GM12878 (cell line): Measurements from ENCODE around the gene MT1HL1. TPM values are rescaled to one million over a fixed set of nuclear protein-coding genes. Genes with fewer than 3 reads are reported as not detected.

ENCODE experiments used
- ATAC-seq: fragments of 200-7000 bp; cut with Tn5 transposase; 3 replicates; pipeline ENCODE4 v1.9.1; 2020; ENCODE audit warnings: mild to moderate bottlenecking, moderate library complexity
- BruUV-seq: library from RNA; stranded (reverse); fragments of 400-500 nt; replicated peaks from 2 replicates; lab custom pipeline; 2021; lab: Mats Ljungman, UMichigan
- CTCF ChIA-PET: fragments of 300-600 bp; sonication (Branson Sonifier 250); formaldehyde crosslinking; extraction: SDS; loops from one replicate; lab custom pipeline; 2021; ENCODE audit warnings: inconsistent platforms; lab: Yijun Ruan, JAX
- POLR2A ChIA-PET: fragments of 350-600 bp; formaldehyde crosslinking; extraction: SDS; loops from one replicate; lab custom pipeline; 2021; ENCODE audit warnings: inconsistent platforms; lab: Charles Lee
- RAD21 ChIA-PET: fragments of 300-600 bp; sonication (Branson Sonifier 250); formaldehyde crosslinking; loops from one replicate; lab custom pipeline; 2023; ENCODE audit warnings: antibody characterized with exemption; ENCODE audit not compliant: unreplicated experiment; lab: Charles Lee
- SMC1A ChIA-PET: fragments of 300-600 bp; sonication (Branson Sonifier 250); formaldehyde crosslinking; loops from one replicate; lab custom pipeline; 2023; ENCODE audit not compliant: unreplicated experiment, uncharacterized antibody; lab: Charles Lee
- DNase-seq: peaks from one replicate; pipeline ENCODE4 v3.0.0-alpha.2; 2011; ENCODE audit warnings: low read depth, low spot score
- FAIRE-seq: peaks from 3 replicates; lab custom pipeline; 2011; peaks lifted over from hg19 to GRCh38; lab: Jason Lieb, UNC
- H2AFZ ChIP-seq: 2 replicates; pipeline ENCODE4 v1.6.0; 2011; ENCODE audit warnings: low read depth, low read length, control low read depth; ENCODE audit not compliant: control insufficient read depth
- H3K27ac ChIP-seq: 2 replicates; pipeline ENCODE4 v1.5.1; 2011; ENCODE audit warnings: control low read depth; ENCODE audit not compliant: control insufficient read depth, insufficient read depth
- H3K27me3 ChIP-seq, 2 experiments: replicated peaks in 1 of 2; 2 replicates each; pipeline versions ENCODE4 v1.6.0 to v1.6.1; 2011; ENCODE audit warnings: low read length in 1 of 2; ENCODE audit not compliant: control insufficient read depth in 2 of 2, insufficient read depth in 2 of 2
- H3K36me3 ChIP-seq, 2 experiments: 2 replicates each; pipeline ENCODE4 v1.5.1; 2011; ENCODE audit warnings: low read length in 1 of 2; ENCODE audit not compliant: control insufficient read depth in 2 of 2, insufficient read depth in 2 of 2
- H3K4me1 ChIP-seq: 2 replicates; pipeline ENCODE4 v1.6.1; 2011; ENCODE audit warnings: mild to moderate bottlenecking, low read length, moderate library complexity, mixed read lengths; ENCODE audit not compliant: control insufficient read depth, insufficient read depth
- H3K4me2 ChIP-seq: 2 replicates; pipeline ENCODE4 v1.6.0; 2011; ENCODE audit warnings: control low read depth; ENCODE audit not compliant: control insufficient read depth, insufficient read depth
- H3K4me3 ChIP-seq: fragments of 200-600 bp; sonication (generic); 2 replicates; pipeline ENCODE4 v1.5.1; 2016
- H3K79me2 ChIP-seq: 2 replicates; pipeline ENCODE4 v1.6.0; 2011; ENCODE audit warnings: low read length; ENCODE audit not compliant: control insufficient read depth, insufficient read depth
- H3K9ac ChIP-seq: 2 replicates; pipeline ENCODE4 v1.8.0; 2011; ENCODE audit warnings: low read length, control low read depth, mixed read lengths; ENCODE audit not compliant: control insufficient read depth, insufficient read depth
- H3K9me3 ChIP-seq: replicated peaks from 3 replicates; pipeline ENCODE4 v1.5.1; 2011; ENCODE audit warnings: mild to moderate bottlenecking, low read length; ENCODE audit not compliant: control insufficient read depth, insufficient read depth
- H4K20me1 ChIP-seq: 2 replicates; pipeline ENCODE4 v1.6.0; 2011; ENCODE audit not compliant: control insufficient read depth, insufficient read depth
- CTCF ChIP-seq, 3 experiments: IDR thresholded peaks in 2 of 3; conservative IDR thresholded peaks in 1 of 3; 2 replicates each; pipeline ENCODE4 v1.5.1; 2011; ENCODE audit warnings: low read depth in 3 of 3, low read length in 3 of 3, mild to moderate bottlenecking in 3 of 3, control low read depth in 2 of 3, moderate library complexity in 2 of 3, inconsistent platforms in 1 of 3, mixed read lengths in 1 of 3; ENCODE audit not compliant: control insufficient read depth in 2 of 3, insufficient read depth in 1 of 3; ENCODE audit errors: extremely low read depth in 1 of 3
- FOXM1 ChIP-seq: IDR thresholded peaks from 2 replicates; pipeline ENCODE4 v1.6.1; 2012; ENCODE audit warnings: low read depth, mild to moderate bottlenecking, inconsistent platforms, low read length, moderate library complexity
- IRF4 ChIP-seq: IDR thresholded peaks from 2 replicates; pipeline ENCODE4 v1.6.1; 2011; ENCODE audit warnings: low read depth, low read length
- JUND ChIP-seq: IDR thresholded peaks from 2 replicates; pipeline ENCODE4 v1.6.1; 2012; ENCODE audit warnings: low read depth, mild to moderate bottlenecking, low read length, improper control_type of control experiment, moderate library complexity
- KLF5 ChIP-seq: fragments of 450-650 bp; IDR thresholded peaks from 2 replicates; pipeline ENCODE4 v1.6.1; 2014; ENCODE audit warnings: mild to moderate bottlenecking; ENCODE audit not compliant: partially characterized antibody
- MXI1 ChIP-seq: fragments of 150-350 bp; IDR thresholded peaks from 2 replicates; pipeline ENCODE4 v1.6.1; 2011; ENCODE audit warnings: low read depth, mild to moderate bottlenecking, inconsistent platforms, low read length, improper control_type of control experiment
- POLR2A ChIP-seq: IDR thresholded peaks from 2 replicates; pipeline ENCODE4 v1.6.1; 2011; ENCODE audit warnings: low read depth, mild to moderate bottlenecking, low read length
- RUNX3 ChIP-seq: IDR thresholded peaks from 2 replicates; pipeline ENCODE4 v1.6.1; 2012; ENCODE audit warnings: low read length, inconsistent platforms
- SREBF2 ChIP-seq: IDR thresholded peaks from 2 replicates; pipeline ENCODE4 v1.6.1; 2012; ENCODE audit warnings: mild to moderate bottlenecking, low read length
- ZNF622 ChIP-seq: fragments of 450-650 bp; IDR thresholded peaks from 2 replicates; pipeline ENCODE4 v1.6.1; 2017; ENCODE audit warnings: mild to moderate bottlenecking, inconsistent platforms
- WGBS: methylation state at CpG from one replicate; pipeline ENCODE4 v1.1.6; 2016; ENCODE audit warnings: low lambda C conversion rate; ENCODE audit not compliant: insufficient replicate concordance, insufficient coverage; ENCODE audit errors: missing lambda C conversion rate; 5-methylcytosine and 5-hydroxymethylcytosine counted together
- in situ Hi-C: fragments of 300-500 bp; cut with MboI; formaldehyde crosslinking; loops from 9 replicates; pipeline ENCODE4 v1.14.3; 2018; ENCODE audit warnings: mixed read lengths
- intact Hi-C: fragments of 100-400 bp; cut with micrococcal nuclease; formaldehyde crosslinking; loops from one replicate; pipeline ENCODE4 v1.14.2; 2022; ENCODE audit not compliant: unreplicated experiment
- polyA plus RNA-seq, 11 experiments: library from polyadenylated mRNA; depleted of rRNA in 4 of 11; unstranded in 6 of 11; stranded (reverse) in 5 of 11; fragments of >200 nt; fragmentation: Nextera tagmentation in 4 of 11; fragmentation: Illumina TruSeq in 1 of 11; extraction: Ambion mirVana in 4 of 11; extraction: Trizol in 1 of 11; gene quantifications; 1 replicate in 1 of 11; 2 replicates in 10 of 11; pipeline versions ENCODE4 v1.2.1 to v1.2.3, GENCODE V29; 2011 to 2016; ENCODE audit warnings: inconsistent platforms in 2 of 11, missing spikeins in 2 of 11, low read depth in 1 of 11
- total RNA-seq, 4 experiments: library from RNA; depleted of rRNA in 3 of 4; stranded (reverse); fragments of >200 nt in 3 of 4; fragmentation: Illumina TruSeq in 1 of 4; extraction: Trizol in 1 of 4; gene quantifications; 2 replicates each; pipeline versions ENCODE4 v1.2.1 to v1.2.3, GENCODE V29; 2013 to 2021

MT1HL1 gene
- total and polyA plus RNA-seq, 10 of the 15 experiments (the other 5 are each of a cell fraction or from before 2014, with no cell fraction given) = not detected

- H3K27ac ChIP-seq = no peak overlapping the region
- H4K20me1 ChIP-seq = no peaks in the 10 kb centered on the region
- no peaks in the 10 kb centered on the region for H3K9me3 ChIP-seq
- peaks cover 0 to 2% of the 10 kb centered on the region in 2 experiments; a peak in 1 of 4 replicates for H3K27me3 ChIP-seq
- intact Hi-C loops = no loop called here
- H3K9ac ChIP-seq = no peak overlapping the region
- H3K4me3 ChIP-seq = no peak overlapping the region
- no peaks in the 10 kb centered on the region for H3K79me2 ChIP-seq
- FAIRE-seq = no peak
- POLR2A ChIA-PET = no interaction called here
- TF ChIP-seq IRF4 = no peak
- no peak for TF ChIP-seq FOXM1
- TF ChIP-seq CTCF (IDR thresholded peaks at IDR 0.05 in 2 of 3, conservative IDR thresholded peaks at IDR 0.05 in 1 of 3; ENCODE audit: control insufficient read depth in 2 of 3, extremely low read depth in 1 of 3, insufficient read depth in 1 of 3, low read depth in 3 of 3, low read length in 3 of 3) = no peak
- no peak for TF ChIP-seq POLR2A
- TF ChIP-seq SREBF2 = no peak
- TF ChIP-seq JUND = no peak
- no peak for TF ChIP-seq KLF5
- TF ChIP-seq, all 136 proteins: peak for 0
- H3K4me1 ChIP-seq = no peaks in the 10 kb centered on the region
- no peaks in the 10 kb centered on the region for H3K36me3 ChIP-seq
- BruUV-seq = no TSS peak
- SMC1A ChIA-PET = no interaction called here
- H2AFZ ChIP-seq = no peak overlapping the region
- 39% methylated on average over 11 of the region's 11 CpGs for WGBS
- H3K4me2 ChIP-seq = no peak overlapping the region
- ATAC-seq = no peak
- no peak for DNase-seq
- in situ Hi-C loops = no loop called here
- CTCF ChIA-PET = no interaction called here
- RAD21 ChIA-PET = no interaction called here
Measured at GRCh38 chr1:236997361-236997760, 6.9 kb downstream of the MT1HL1 start.

GRCh38 chr1:236994450-236994849, 9.8 kb downstream of the MT1HL1 start:
- intact Hi-C loops = no loop called here
- RAD21 ChIA-PET = no interaction called here
- in situ Hi-C loops = no loop called here
- H3K9ac ChIP-seq = no peak overlapping the region
- SMC1A ChIA-PET = no interaction called here
- no peak overlapping the region for H3K4me2 ChIP-seq
- BruUV-seq = no TSS peak
- no peak overlapping the region for H2AFZ ChIP-seq
- H3K27ac ChIP-seq = no peak overlapping the region
- H3K36me3 ChIP-seq = no peaks in the 10 kb centered on the region
- no peaks in the 10 kb centered on the region for H3K27me3 ChIP-seq
- no peaks in the 10 kb centered on the region for H4K20me1 ChIP-seq
- H3K4me1 ChIP-seq = no peaks in the 10 kb centered on the region
- no peak overlapping the region for H3K4me3 ChIP-seq
- TF ChIP-seq MXI1 (no peak), RUNX3 (no peak), ZNF622 (no peak)
- WGBS = 5% methylated on average over 1 of the region's 1 CpG
- DNase-seq = no peak
- H3K9me3 ChIP-seq = no peaks in the 10 kb centered on the region; the same call in 2 of the 3 replicates
- no peaks in the 10 kb centered on the region for H3K79me2 ChIP-seq
- ATAC-seq = no peak
- CTCF ChIA-PET = no interaction called here
- no peak for FAIRE-seq
- POLR2A ChIA-PET = no interaction called here
